VCaP (cell line): ENCODE measurements around the gene GNAL.

Experiments
- H3K27ac ChIP-seq: fragments of 450-650 bp; 2 replicates; pipeline ENCODE4 v1.5.1; 2017
- TF ChIP-seq, protein P1 (sequence below): fragments of 450-650 bp; conservative IDR thresholded peaks from 2 replicates; pipeline ENCODE4 v1.5.1; 2017; ENCODE audit warnings: mild to moderate bottlenecking, moderate library complexity

The GNAL gene

DNA sequence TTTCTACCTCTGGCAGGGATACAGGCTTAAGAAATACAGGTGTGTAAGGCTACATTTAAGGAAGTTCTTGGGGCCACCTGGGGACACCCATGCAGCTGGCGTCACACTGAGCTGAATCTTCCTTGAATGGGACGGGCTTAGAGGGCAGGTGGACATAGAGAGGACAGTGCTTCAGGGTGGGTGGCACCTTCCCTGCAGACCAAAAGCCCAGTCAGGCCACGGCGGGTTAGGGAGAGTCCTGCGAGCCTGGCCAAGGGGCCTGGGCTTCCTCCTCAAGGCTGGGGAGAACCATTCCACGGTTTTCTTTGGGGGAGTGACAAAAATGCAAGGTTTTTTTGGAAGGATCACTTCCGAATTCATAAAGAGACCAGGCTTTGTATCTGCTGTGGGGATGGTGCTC, 73.4 kb downstream of the GNAL start:
- TF ChIP-seq, protein P1, sequence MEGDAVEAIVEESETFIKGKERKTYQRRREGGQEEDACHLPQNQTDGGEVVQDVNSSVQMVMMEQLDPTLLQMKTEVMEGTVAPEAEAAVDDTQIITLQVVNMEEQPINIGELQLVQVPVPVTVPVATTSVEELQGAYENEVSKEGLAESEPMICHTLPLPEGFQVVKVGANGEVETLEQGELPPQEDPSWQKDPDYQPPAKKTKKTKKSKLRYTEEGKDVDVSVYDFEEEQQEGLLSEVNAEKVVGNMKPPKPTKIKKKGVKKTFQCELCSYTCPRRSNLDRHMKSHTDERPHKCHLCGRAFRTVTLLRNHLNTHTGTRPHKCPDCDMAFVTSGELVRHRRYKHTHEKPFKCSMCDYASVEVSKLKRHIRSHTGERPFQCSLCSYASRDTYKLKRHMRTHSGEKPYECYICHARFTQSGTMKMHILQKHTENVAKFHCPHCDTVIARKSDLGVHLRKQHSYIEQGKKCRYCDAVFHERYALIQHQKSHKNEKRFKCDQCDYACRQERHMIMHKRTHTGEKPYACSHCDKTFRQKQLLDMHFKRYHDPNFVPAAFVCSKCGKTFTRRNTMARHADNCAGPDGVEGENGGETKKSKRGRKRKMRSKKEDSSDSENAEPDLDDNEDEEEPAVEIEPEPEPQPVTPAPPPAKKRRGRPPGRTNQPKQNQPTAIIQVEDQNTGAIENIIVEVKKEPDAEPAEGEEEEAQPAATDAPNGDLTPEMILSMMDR: no peak

GRCh38 chr18:11767329-11767728, 78.3 kb downstream of the GNAL start:
- H3K27ac ChIP-seq: no peak overlapping the region
- TF ChIP-seq, protein P1: no peak

More for the DNA sequence above, 73.4 kb downstream of the GNAL start:
- no peak overlapping the region for H3K27ac ChIP-seq

DNA sequence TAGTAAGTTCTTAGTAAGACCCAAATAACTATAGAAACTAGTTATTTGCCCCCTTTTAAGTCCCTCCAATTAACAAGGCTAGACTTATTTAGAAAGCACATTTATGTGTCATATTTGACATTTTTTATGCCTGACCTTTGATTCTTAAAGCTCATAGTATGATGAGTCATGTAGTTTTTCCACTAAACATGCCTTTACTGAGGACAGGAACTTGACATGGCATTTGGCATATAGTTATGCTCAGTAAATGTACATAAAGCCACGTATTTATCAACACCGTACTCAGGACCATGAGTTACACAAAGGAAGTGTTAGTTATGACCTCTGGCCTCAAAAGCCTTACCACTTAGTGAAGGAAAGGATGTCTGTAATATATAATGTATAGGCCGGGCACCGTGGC, 78.9 kb downstream of the GNAL start:
- TF ChIP-seq, protein P1: no peak
- H3K27ac ChIP-seq: no peak overlapping the region

GRCh38 chr18:11775436-11776174, 86.5 kb downstream of the GNAL start:
- TF ChIP-seq, protein P1: no peak
- no peak overlapping the region for H3K27ac ChIP-seq

GRCh38 chr18:11780042-11780441, 91.0 kb downstream of the GNAL start:
- TF ChIP-seq, protein P1: no peak
- no peak overlapping the region for H3K27ac ChIP-seq

DNA sequence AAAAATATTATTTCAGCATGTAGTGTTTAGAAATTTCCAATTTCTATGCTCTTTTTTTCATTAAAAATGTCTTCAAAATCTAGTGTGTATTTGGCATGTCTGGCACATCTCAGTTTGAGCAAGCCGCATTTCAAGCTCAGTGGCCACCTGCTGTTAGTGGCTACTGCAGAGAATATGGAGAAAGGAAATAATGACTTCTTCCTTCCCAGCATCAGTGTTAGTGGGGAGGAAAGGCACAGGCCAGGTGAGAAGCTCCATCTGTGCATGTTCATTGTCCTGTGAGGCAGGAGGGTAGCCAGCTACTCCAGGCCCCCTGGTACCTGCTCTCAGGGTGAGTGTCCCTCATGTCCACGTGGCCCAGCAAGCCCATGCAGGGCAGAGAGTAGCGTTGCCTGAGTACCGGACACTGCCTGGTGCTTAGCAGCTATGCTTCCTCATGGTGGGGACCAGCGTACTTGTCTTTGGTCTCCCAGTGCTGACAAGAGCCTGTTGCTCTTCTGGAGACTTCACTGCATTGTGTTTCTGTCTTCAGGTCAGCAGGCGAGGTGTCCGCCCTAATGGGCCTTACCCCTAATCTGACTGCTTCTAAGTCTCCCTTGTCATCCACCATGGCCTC, 94.8 kb downstream of the GNAL start:
- H3K27ac ChIP-seq: no peak overlapping the region
- TF ChIP-seq, protein P1: no peak

DNA sequence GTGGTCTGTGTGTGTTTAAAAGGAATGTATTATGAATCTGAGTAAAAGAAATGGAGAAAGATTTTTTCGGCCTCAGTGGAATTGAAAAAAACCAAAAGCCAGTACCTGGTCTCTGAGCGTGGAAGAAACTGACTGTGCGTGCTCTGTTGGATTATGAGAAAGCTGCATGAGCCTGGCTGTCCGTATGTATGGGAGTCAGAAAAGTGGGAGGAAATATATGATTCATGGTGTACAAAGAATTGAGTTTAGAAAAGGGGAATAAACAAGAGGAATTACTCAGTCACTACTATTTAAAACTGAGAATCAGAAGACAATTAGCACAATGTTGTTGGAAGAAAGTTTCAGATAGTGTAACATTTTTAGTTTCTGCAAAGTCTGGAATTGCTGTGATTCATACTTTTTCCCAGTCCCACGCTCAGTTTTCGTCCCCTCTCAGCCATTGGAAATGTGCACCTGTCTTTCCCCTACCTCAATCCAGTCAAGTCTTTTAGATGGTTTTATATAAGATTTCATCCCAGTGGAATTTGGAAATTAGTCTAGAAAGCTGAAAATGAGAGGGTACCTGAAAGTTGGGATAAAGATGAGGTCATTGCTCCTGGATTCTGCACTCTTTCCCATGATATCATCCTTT, 95.7 kb downstream of the GNAL start:
- H3K27ac ChIP-seq: no peak overlapping the region
- TF ChIP-seq, protein P1: no peak
